Measurements from ENCODE around the gene PTPRT. TPM values are rescaled to one million over a fixed set of nuclear protein-coding genes. Genes with fewer than 3 reads are reported as not detected.

The PTPRT gene
- total RNA-seq, 2 donors from 2014 or later = 0.11 to 0.35 TPM

- no peak for TF ChIP-seq CTCF (IDR thresholded peaks at IDR 0.05)
- Histone ChIP-seq H3K4me3 (no peak overlapping the region), H3K4me1 (no peaks in the 10 kb centered on the region), H3K27ac (no peak overlapping the region), H3K36me3 (no peaks in the 10 kb centered on the region), H3K9me3 (no peaks in the 10 kb centered on the region), H3K27me3 (no peaks in the 10 kb centered on the region)
- no peak for DNase-seq (ENCODE audit: low spot score)
Measured at GRCh38 chr20:42259389-42259788, 930.3 kb downstream of the PTPRT start.

- Histone ChIP-seq H3K27ac (no peak overlapping the region), H3K4me1 (no peaks in the 10 kb centered on the region), H3K36me3 (no peaks in the 10 kb centered on the region), H3K27me3 (no peaks in the 10 kb centered on the region), H3K4me3 (no peak overlapping the region), H3K9me3 (no peaks in the 10 kb centered on the region)
- no peak for DNase-seq (ENCODE audit: low spot score)
- TF ChIP-seq CTCF (IDR thresholded peaks at IDR 0.05) = no peak
Measured at GRCh38 chr20:42258564-42259302, 931.0 kb downstream of the PTPRT start.

- Histone ChIP-seq H3K36me3 (no peaks in the 10 kb centered on the region), H3K27ac (no peak overlapping the region), H3K4me3 (no peak overlapping the region), H3K9me3 (no peaks in the 10 kb centered on the region), H3K4me1 (no peaks in the 10 kb centered on the region), H3K27me3 (no peaks in the 10 kb centered on the region)
- DNase-seq (ENCODE audit: low spot score) = no peak
- no peak for TF ChIP-seq CTCF (IDR thresholded peaks at IDR 0.05)
Measured at GRCh38 chr20:42255821-42256220, 933.9 kb downstream of the PTPRT start.

- no peak overlapping the region for H3K27ac ChIP-seq
- H3K36me3 ChIP-seq = no peaks in the 10 kb centered on the region
- no peaks in the 10 kb centered on the region for H3K9me3 ChIP-seq
- H3K4me1 ChIP-seq = no peaks in the 10 kb centered on the region
- no peak overlapping the region for H3K4me3 ChIP-seq
- no peak for DNase-seq (ENCODE audit: low spot score)
- H3K27me3 ChIP-seq = no peaks in the 10 kb centered on the region
- no peak for TF ChIP-seq CTCF (IDR thresholded peaks at IDR 0.05)
Measured at GRCh38 chr20:42254673-42255072, 935.0 kb downstream of the PTPRT start.

- no peak for DNase-seq (ENCODE audit: low spot score)
- Histone ChIP-seq H3K27me3 (no peaks in the 10 kb centered on the region), H3K4me3 (no peak overlapping the region), H3K9me3 (no peaks in the 10 kb centered on the region), H3K27ac (no peak overlapping the region), H3K36me3 (no peaks in the 10 kb centered on the region), H3K4me1 (no peaks in the 10 kb centered on the region)
- no peak for TF ChIP-seq CTCF (IDR thresholded peaks at IDR 0.05)
Measured at GRCh38 chr20:42252116-42252515, 937.6 kb downstream of the PTPRT start.
